ENCODE measurements around the gene KLF11.

DNA sequence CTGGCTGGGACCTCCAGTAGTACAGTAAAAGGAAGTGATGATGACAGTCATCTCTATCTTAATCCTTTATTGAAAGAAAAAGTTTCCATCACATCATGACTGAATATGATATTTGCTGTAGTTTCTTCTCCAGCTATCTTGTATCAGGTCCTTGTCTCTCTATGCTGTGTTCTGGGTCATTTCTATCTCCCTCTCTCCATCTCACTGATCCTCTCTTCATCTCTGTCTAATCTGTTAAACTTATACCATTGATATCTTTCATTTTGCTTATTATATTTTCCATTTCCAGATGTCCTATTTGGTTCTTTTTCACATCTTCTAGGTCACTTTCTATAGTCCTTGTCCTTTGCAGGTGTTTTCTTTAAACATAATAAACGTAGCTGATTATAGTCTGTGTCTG, 24.5 kb downstream of the KLF11 start:
- TF ChIP-seq POLR2A (IDR thresholded peaks at IDR 0.05) (no peak), CTCF (IDR thresholded peaks at IDR 0.05) (no peak)
